ENCODE measurements around the gene SLC37A3.

- TF ChIP-seq CTCF (IDR thresholded peaks at IDR 0.05; ENCODE audit: low read depth, low read length) (no peak), EZH2phosphoT487 (IDR thresholded peaks at IDR 0.05; ENCODE audit: low read depth) (no peak)
These were observed 491 bp upstream of the SLC37A3 start for GRCh38 chr7:140398821-140399220.
